Measurements from ENCODE around the gene STK10. TPM values are rescaled to one million over a fixed set of nuclear protein-coding genes. Genes with fewer than 3 reads are reported as not detected.

STK10 gene
- total RNA-seq, 1 experiment from 2014 or later, result 14.5 TPM

- no peak overlapping the region for H3K4me3 ChIP-seq
- no peak overlapping the region for H3K27ac ChIP-seq
- no peak for DNase-seq
- peaks cover 15% of the 10 kb centered on the region for H3K36me3 ChIP-seq
- no peaks in the 10 kb centered on the region for H3K9me3 ChIP-seq (replicated peaks)
- H3K27me3 ChIP-seq, result no peaks in the 10 kb centered on the region
- H3K4me1 ChIP-seq, result no peaks in the 10 kb centered on the region; the same call in 1 of the 2 replicates
Measured at GRCh38 chr5:171999100-171999499, 188.9 kb downstream of the STK10 start.

DNA sequence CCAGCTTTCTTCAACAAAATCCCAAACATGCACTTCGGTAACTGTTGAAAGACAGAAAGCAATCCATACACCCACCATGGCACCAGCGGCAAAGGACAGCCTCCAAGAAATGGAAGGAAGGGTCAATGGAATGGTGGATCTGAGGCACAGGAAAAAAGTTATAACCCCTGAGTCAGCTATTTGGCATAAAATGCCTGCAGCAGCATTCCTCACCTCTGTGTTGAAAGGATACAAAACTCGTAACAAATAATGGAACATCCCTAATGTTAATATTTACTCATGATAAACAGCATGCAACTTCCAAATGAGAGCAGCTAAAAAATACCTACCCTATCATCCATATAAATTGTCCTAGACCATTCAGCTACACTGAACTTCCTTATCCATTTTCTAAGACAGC lies 191.0 kb downstream of the STK10 start:
- Histone ChIP-seq H3K27me3 (no peaks in the 10 kb centered on the region), H3K36me3 (peaks cover 15% of the 10 kb centered on the region), H3K4me3 (no peak overlapping the region), H3K4me1 (no peaks in the 10 kb centered on the region), H3K27ac (no peak overlapping the region), H3K9me3 (replicated peaks) (no peaks in the 10 kb centered on the region)
- no peak for DNase-seq

- H3K27ac ChIP-seq, result no peak overlapping the region
- H3K36me3 ChIP-seq, result peaks cover 37% of the 10 kb centered on the region
- H3K9me3 ChIP-seq (replicated peaks), result no peaks in the 10 kb centered on the region
- H3K4me3 ChIP-seq, result no peak overlapping the region
- no peaks in the 10 kb centered on the region for H3K4me1 ChIP-seq
- DNase-seq, result no peak
- no peaks in the 10 kb centered on the region for H3K27me3 ChIP-seq
Measured at GRCh38 chr5:171992813-171993212, 195.2 kb downstream of the STK10 start.

GRCh38 chr5:171992305-171992704 lies 195.7 kb downstream of the STK10 start:
- Histone ChIP-seq H3K9me3 (replicated peaks) (no peaks in the 10 kb centered on the region), H3K4me3 (no peak overlapping the region), H3K27ac (no peak overlapping the region), H3K27me3 (no peaks in the 10 kb centered on the region), H3K36me3 (peaks cover 37% of the 10 kb centered on the region), H3K4me1 (no peaks in the 10 kb centered on the region)
- DNase-seq, result no peak

Other genes starting within 250 kb of the STK10 start
- gene FBXW11, start 181.6 kb downstream of the STK10 start, total RNA-seq (2014; rRNA removed; shearing (Covaris generic)), result 87.4 and 95.1 TPM in 2 replicates
- gene EFCAB9, start 5.9 kb upstream of the STK10 start, total RNA-seq (2014; rRNA removed; shearing (Covaris generic)), result not detected in 2 replicates
- gene UBTD2, start 95.5 kb upstream of the STK10 start, total RNA-seq (2014; rRNA removed; shearing (Covaris generic)), result 58.2 and 62.7 TPM in 2 replicates

Data from SJCRH30 (cell line).